AG04449 (cell line): ENCODE results near the gene CRACDL.

Source experiments
- CTCF ChIA-PET: fragments of 350-600 bp; formaldehyde crosslinking; extraction: SDS; loops from one replicate; lab custom pipeline; 2021; ENCODE audit warnings: antibody characterized with exemption; lab: Yijun Ruan, JAX
- POLR2A ChIA-PET: fragments of 400-600, 350-600 bp; formaldehyde crosslinking; extraction: SDS; loops from one replicate; lab custom pipeline; 2020; ENCODE audit warnings: antibody characterized with exemption, inconsistent platforms; lab: Yijun Ruan, JAX
- DNase-seq: peaks from one replicate; pipeline ENCODE4 v3.0.0-alpha.2; 2010; ENCODE audit warnings: low read depth, low spot score
- H3K4me3 ChIP-seq: 2 replicates; pipeline ENCODE4 v1.5.1; 2011; ENCODE audit warnings: low read depth, mild to moderate bottlenecking, control low read depth, low read length
- CTCF ChIP-seq: IDR thresholded peaks from one replicate; pipeline ENCODE4 v1.5.1; 2011; ENCODE audit warnings: mild to moderate bottlenecking, moderate library complexity, low read length, control low read depth, inconsistent platforms; ENCODE audit not compliant: insufficient read depth; ENCODE audit errors: missing control alignments

Gene CRACDL

DNA sequence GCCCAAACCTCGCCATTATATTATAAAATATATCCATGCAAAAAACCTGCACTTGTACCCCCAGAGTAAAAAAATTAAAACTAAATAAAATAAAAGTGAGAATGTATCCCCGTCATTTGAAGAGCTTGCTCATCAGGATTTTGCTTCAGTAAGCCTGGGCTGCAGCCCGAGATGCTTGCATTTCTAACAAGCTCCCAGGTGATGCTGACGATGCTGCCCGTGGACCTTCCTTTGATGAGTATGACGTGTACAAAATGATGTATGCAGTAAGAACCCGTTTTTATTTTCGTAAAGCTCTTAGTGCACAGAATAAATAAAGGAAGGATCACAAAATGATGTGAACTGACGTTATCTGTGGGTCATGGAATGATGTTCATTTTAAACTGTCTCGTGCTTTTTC, 63.5 kb downstream of the CRACDL start:
- POLR2A ChIA-PET = no interaction called here
- CTCF ChIA-PET = no interaction called here
- no peak for TF ChIP-seq CTCF
- H3K4me3 ChIP-seq = no peak overlapping the region
- no peak for DNase-seq

DNA sequence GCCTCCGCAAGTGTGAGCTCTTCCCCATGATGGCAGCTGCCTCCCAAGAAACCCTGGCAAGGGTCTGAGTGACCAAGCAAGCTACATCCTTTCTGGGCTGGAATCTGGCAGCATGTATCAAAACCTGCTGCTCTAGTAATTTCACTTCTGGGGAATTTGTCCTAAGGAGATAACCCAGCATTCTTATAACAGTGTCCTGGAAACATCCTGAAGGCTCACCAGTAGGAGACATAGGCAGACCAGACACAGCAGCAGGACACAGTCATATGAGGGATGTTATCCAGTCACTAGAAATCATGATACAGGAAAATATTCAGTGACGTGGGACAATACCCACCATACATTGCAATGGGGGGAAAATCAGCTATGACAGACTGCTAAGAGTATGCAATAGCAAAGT, 64.5 kb downstream of the CRACDL start:
- DNase-seq = no peak
- TF ChIP-seq CTCF = no peak
- POLR2A ChIA-PET = no interaction called here
- CTCF ChIA-PET = no interaction called here
- no peak overlapping the region for H3K4me3 ChIP-seq

- H3K4me3 ChIP-seq = no peak overlapping the region
- CTCF ChIA-PET = no interaction called here
- no peak for TF ChIP-seq CTCF
- POLR2A ChIA-PET = no interaction called here
- DNase-seq = no peak
Observed at GRCh38 chr2:98870516-98871158, 65.4 kb downstream of the CRACDL start.

- CTCF ChIA-PET = no interaction called here
- H3K4me3 ChIP-seq = no peak overlapping the region
- no peak for DNase-seq
- no peak for TF ChIP-seq CTCF
- POLR2A ChIA-PET = no interaction called here
Observed at GRCh38 chr2:98869870-98870269, 66.2 kb downstream of the CRACDL start.

GRCh38 chr2:98869272-98869641, 66.8 kb downstream of the CRACDL start:
- DNase-seq = no peak
- POLR2A ChIA-PET = no interaction called here
- no peak overlapping the region for H3K4me3 ChIP-seq
- TF ChIP-seq CTCF = no peak
- CTCF ChIA-PET = no interaction called here

DNA sequence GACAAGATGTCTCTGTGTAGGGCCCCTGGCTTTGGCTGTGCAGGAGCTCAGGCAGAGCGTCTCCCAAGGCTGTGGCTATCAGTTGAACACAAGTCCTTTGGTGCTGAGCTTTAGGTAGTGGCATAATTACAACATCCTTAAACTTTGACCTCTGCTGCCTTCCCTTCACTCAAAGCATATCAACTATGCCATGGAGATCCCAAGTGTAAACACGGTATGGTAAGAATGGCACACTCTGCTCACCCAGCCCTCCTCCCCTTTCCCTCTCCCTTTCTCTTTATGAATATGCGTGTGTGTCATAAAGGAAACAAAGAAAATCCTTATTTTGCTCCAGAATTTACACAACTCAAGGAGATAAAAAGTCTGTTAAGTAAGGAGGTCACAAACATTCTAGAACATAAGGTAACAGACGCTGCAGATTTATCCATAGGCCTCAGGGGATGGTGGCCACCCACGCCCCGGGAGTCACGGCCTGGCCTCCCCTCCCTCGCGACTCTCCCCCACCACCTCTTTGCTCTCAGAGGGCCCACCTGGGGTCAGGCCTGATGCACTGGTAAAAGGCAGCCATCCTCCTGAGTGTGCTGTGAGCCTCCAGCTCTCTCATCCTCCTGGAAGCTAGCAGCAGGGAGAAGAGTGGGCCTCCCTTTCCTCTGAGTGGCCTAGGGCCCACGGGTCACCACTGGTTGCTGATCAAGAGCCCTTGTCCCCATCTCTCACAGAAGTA, 67.3 kb downstream of the CRACDL start:
- CTCF ChIA-PET = no interaction called here
- no peak for DNase-seq
- no peak for TF ChIP-seq CTCF
- H3K4me3 ChIP-seq = no peak overlapping the region
- POLR2A ChIA-PET = no interaction called here
